KMS-11 (cell line): ENCODE measurements around the gene MYCN.

ENCODE experiments used
- H2AFZ ChIP-seq: fragments of 200-600 bp; sonication (generic); 2 replicates; pipeline ENCODE4 v1.6.1; 2016; ENCODE audit warnings: antibody characterized with exemption, mixed run types, low read depth
- H3K27ac ChIP-seq: fragments of 200-600 bp; sonication (generic); 2 replicates; pipeline ENCODE4 v1.6.1; 2016; ENCODE audit warnings: mild to moderate bottlenecking, mixed run types
- H3K27me3 ChIP-seq: fragments of 200-600 bp; sonication (generic); 2 replicates; pipeline ENCODE4 v1.6.1; 2017; ENCODE audit warnings: mild to moderate bottlenecking, low read depth, mixed run types, moderate library complexity; ENCODE audit not compliant: insufficient read depth
- H3K36me3 ChIP-seq: fragments of 200-600 bp; sonication (generic); 2 replicates; pipeline ENCODE4 v1.6.1; 2017; ENCODE audit warnings: mild to moderate bottlenecking, mixed run types; ENCODE audit not compliant: insufficient read depth
- H3K4me1 ChIP-seq: fragments of 200-600 bp; sonication (generic); 2 replicates; pipeline ENCODE4 v1.6.1; 2016; ENCODE audit warnings: mild to moderate bottlenecking, low read depth, mixed run types; ENCODE audit not compliant: poor library complexity, severe bottlenecking
- H3K4me2 ChIP-seq: fragments of 200-600 bp; sonication (generic); 2 replicates; pipeline ENCODE4 v1.7.0; 2016; ENCODE audit warnings: mild to moderate bottlenecking, mixed run types
- H3K4me3 ChIP-seq: fragments of 200-600 bp; sonication (generic); IDR thresholded peaks from 2 replicates; pipeline ENCODE4 v1.6.1; 2017; ENCODE audit warnings: low read depth, low read length, mixed read lengths; ENCODE audit not compliant: insufficient read depth
- H3K79me2 ChIP-seq: fragments of 200-600 bp; sonication (generic); 2 replicates; pipeline ENCODE4 v1.6.1; 2016; ENCODE audit warnings: low read depth, mixed run types; ENCODE audit not compliant: insufficient read depth
- H3K9ac ChIP-seq: fragments of 200-600 bp; sonication (generic); 2 replicates; pipeline ENCODE4 v1.6.1; 2016; ENCODE audit warnings: mild to moderate bottlenecking, mixed run types
- H4K20me1 ChIP-seq: fragments of 200-600 bp; sonication (generic); 2 replicates; pipeline ENCODE4 v1.6.1; 2016; ENCODE audit warnings: mild to moderate bottlenecking, mixed run types; ENCODE audit not compliant: insufficient read depth
- TF ChIP-seq, protein P1 (sequence below): fragments of 200-600 bp; sonication (generic); conservative IDR thresholded peaks from 2 replicates; pipeline ENCODE4 v1.6.1; 2017; ENCODE audit warnings: low read depth, mild to moderate bottlenecking, antibody characterized with exemption, low read length, moderate library complexity, mixed read lengths

The MYCN gene

DNA sequence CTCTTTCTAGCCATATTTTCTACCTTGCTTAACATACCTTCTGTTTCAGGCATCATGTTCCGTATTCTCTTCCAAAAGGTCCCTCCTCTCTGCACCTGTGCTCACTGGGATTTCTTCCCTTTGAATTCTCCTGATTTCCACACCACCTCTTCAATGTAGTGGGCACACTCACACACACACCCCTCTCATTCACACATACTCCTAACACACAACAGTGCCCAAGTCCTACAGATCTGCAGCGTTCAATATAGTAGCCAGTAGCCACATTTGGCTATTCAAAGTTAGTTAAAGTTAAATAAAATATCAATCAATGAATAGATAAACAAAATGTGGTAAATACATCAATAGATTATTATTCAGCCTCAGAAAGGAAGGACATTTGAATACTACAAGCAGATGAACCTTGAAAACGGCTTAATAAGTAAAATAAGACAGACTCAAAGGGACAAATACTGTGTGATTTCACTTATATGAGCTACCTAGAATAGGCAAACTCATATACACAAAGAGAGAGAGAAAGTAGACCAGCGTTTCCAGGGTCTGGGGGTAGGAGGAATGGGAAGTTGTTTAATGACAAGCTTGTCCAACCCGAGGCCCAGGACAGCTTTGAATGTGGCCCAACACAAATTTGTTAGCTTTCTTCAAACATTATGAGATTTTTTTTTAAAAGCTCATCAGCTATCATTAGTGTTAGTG, 34.4 kb downstream of the MYCN start:
- Histone ChIP-seq H3K36me3 (no peaks in the 10 kb centered on the region), H3K79me2 (no peaks in the 10 kb centered on the region), H4K20me1 (no peaks in the 10 kb centered on the region), H3K4me1 (peaks cover 2% of the 10 kb centered on the region), H3K27me3 (no peaks in the 10 kb centered on the region), H3K9ac (no peak overlapping the region), H2AFZ (no peak overlapping the region), H3K4me2 (no peak overlapping the region), H3K27ac (no peak overlapping the region), H3K4me3 (no peak overlapping the region)
- TF ChIP-seq, protein P1, sequence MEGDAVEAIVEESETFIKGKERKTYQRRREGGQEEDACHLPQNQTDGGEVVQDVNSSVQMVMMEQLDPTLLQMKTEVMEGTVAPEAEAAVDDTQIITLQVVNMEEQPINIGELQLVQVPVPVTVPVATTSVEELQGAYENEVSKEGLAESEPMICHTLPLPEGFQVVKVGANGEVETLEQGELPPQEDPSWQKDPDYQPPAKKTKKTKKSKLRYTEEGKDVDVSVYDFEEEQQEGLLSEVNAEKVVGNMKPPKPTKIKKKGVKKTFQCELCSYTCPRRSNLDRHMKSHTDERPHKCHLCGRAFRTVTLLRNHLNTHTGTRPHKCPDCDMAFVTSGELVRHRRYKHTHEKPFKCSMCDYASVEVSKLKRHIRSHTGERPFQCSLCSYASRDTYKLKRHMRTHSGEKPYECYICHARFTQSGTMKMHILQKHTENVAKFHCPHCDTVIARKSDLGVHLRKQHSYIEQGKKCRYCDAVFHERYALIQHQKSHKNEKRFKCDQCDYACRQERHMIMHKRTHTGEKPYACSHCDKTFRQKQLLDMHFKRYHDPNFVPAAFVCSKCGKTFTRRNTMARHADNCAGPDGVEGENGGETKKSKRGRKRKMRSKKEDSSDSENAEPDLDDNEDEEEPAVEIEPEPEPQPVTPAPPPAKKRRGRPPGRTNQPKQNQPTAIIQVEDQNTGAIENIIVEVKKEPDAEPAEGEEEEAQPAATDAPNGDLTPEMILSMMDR = no peak

DNA sequence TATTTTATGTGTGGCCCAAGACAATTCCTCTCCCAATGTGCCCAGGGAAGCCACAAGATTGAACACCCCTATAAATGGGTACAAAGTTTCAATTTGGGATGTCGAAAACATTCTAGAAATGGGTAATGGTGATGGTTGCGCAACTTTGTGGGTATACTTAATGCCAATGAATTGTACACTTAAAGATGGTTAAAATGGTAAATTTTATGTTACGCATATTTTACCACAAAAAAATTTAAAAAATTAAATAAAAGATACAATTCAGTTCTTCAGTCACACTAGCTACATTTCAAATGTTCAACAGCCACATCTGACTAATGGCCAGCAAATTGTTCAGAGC, 34.9 kb downstream of the MYCN start:
- Histone ChIP-seq H3K27ac (no peak overlapping the region), H3K4me2 (no peak overlapping the region), H3K4me3 (no peak overlapping the region), H3K27me3 (no peaks in the 10 kb centered on the region), H3K36me3 (no peaks in the 10 kb centered on the region), H2AFZ (no peak overlapping the region), H3K9ac (no peak overlapping the region), H3K79me2 (no peaks in the 10 kb centered on the region), H4K20me1 (no peaks in the 10 kb centered on the region), H3K4me1 (no peaks in the 10 kb centered on the region)
- TF ChIP-seq, protein P1 = no peak

DNA sequence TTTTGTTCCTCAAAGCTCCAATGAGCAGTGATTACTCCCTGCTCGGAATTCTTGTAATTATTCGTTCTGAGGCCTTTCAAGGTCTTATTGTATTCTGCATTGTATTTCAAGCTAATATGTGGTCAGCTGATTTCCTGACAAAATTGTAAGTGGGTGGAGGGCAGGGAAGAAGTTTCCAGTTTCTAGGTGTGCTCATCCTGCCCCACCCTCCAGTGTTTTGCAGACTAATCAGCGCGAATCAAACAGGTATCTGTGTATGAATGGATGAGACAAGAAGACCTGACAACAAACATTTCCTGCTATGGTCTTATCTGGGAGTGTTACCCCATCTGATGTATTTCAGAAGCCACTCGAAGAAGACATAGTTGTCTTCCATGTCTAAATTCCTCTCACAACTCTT, 35.3 kb downstream of the MYCN start:
- TF ChIP-seq, protein P1 = no peak
- Histone ChIP-seq H3K4me1 (no peaks in the 10 kb centered on the region), H3K27ac (no peak overlapping the region), H3K4me3 (no peak overlapping the region), H3K36me3 (no peaks in the 10 kb centered on the region), H3K27me3 (no peaks in the 10 kb centered on the region), H4K20me1 (no peaks in the 10 kb centered on the region), H3K4me2 (no peak overlapping the region), H2AFZ (no peak overlapping the region), H3K79me2 (no peaks in the 10 kb centered on the region), H3K9ac (no peak overlapping the region)

DNA sequence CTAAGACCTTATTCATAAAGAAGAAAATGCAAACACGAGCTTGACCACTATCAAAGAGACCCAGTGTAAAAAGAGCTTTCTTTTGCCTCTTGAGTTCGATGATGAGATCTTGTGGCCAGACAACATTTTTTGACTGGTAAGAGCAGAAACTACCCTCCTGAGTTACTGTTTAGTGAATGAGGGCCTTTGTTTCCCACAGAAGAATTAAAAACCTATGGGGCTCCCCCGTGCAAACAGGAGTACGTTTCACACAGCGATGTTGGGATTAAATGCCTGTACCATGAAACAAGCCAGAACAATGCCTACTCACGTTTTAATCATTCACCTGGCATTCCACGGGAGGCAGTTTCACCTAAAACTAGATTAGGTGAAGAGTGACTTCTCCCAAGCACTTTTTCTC, 36.0 kb downstream of the MYCN start:
- H3K4me2 ChIP-seq = no peak overlapping the region
- no peaks in the 10 kb centered on the region for H3K4me1 ChIP-seq
- no peaks in the 10 kb centered on the region for H3K79me2 ChIP-seq
- H3K4me3 ChIP-seq = no peak overlapping the region
- no peak overlapping the region for H2AFZ ChIP-seq
- no peak overlapping the region for H3K27ac ChIP-seq
- no peaks in the 10 kb centered on the region for H3K27me3 ChIP-seq
- H4K20me1 ChIP-seq = no peaks in the 10 kb centered on the region
- H3K9ac ChIP-seq = no peak overlapping the region
- H3K36me3 ChIP-seq = no peaks in the 10 kb centered on the region
- TF ChIP-seq, protein P1 = no peak
